NT2/D1 (cell line): ENCODE data around the gene ABCB1.

Source experiments
- DNase-seq: peaks from one replicate; pipeline ENCODE4 v3.0.0-alpha.2; 2011; ENCODE audit warnings: low read depth, low spot score
- H3K27me3 ChIP-seq: 2 replicates; pipeline ENCODE4 v1.6.0; 2011; ENCODE audit warnings: mild to moderate bottlenecking; ENCODE audit not compliant: insufficient read length, insufficient read depth
- H3K36me3 ChIP-seq: 2 replicates; pipeline ENCODE4 v1.6.1; 2011; ENCODE audit warnings: mild to moderate bottlenecking, low read length, mixed read lengths; ENCODE audit not compliant: insufficient read depth, insufficient read length
- H3K4me1 ChIP-seq: 2 replicates; pipeline ENCODE4 v1.5.1; 2011; ENCODE audit not compliant: insufficient read depth, insufficient read length
- H3K4me3 ChIP-seq: 2 replicates; pipeline ENCODE4 v1.5.1; 2011; ENCODE audit warnings: low read depth; ENCODE audit not compliant: insufficient read length
- H3K9ac ChIP-seq: 2 replicates; pipeline ENCODE4 v1.6.0; 2011; ENCODE audit warnings: low read depth; ENCODE audit not compliant: insufficient read length
- H3K9me3 ChIP-seq: 2 replicates; pipeline ENCODE4 v1.5.1; 2011; ENCODE audit warnings: mild to moderate bottlenecking, low read length; ENCODE audit not compliant: insufficient read depth
- SUZ12 ChIP-seq: IDR thresholded peaks from 2 replicates; pipeline ENCODE4 v1.6.1; 2011; ENCODE audit not compliant: insufficient read length, insufficient read depth; ENCODE audit errors: extremely low read depth
- YY1 ChIP-seq: IDR thresholded peaks from 2 replicates; pipeline ENCODE4 v1.6.1; 2011; ENCODE audit not compliant: insufficient read length, insufficient read depth
- ZNF274 ChIP-seq: IDR thresholded peaks from 2 replicates; pipeline ENCODE4 v1.6.1; 2011; ENCODE audit warnings: mild to moderate bottlenecking, low read depth, low read length

The ABCB1 gene

DNA sequence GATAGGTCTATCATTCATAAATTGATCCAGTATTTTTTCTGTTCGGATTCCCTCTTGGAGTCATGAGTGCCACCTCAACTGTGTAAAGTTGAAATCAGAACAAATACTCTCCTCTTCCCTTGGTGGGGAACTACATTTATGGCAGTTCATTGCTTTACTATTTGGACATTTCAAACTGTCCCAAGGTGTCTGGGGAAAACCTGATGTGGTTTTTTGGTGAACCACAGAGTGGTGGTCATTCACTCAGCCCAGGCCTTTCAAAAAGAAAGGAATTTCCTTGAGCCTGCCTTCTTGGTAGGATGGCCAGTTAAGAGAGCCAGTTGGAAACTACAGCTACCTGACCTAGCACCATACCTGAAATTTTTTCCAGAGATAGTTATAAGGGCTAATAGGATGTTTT is 59.0 kb downstream of the ABCB1 start:
- no peaks in the 10 kb centered on the region for H3K36me3 ChIP-seq
- DNase-seq, result no peak
- H3K9ac ChIP-seq, result no peak overlapping the region
- H3K4me3 ChIP-seq, result no peak overlapping the region
- TF ChIP-seq ZNF274 (no peak), SUZ12 (no peak), YY1 (no peak)
- H3K27me3 ChIP-seq, result no peaks in the 10 kb centered on the region
- H3K4me1 ChIP-seq, result no peaks in the 10 kb centered on the region
- H3K9me3 ChIP-seq, result no peaks in the 10 kb centered on the region

DNA sequence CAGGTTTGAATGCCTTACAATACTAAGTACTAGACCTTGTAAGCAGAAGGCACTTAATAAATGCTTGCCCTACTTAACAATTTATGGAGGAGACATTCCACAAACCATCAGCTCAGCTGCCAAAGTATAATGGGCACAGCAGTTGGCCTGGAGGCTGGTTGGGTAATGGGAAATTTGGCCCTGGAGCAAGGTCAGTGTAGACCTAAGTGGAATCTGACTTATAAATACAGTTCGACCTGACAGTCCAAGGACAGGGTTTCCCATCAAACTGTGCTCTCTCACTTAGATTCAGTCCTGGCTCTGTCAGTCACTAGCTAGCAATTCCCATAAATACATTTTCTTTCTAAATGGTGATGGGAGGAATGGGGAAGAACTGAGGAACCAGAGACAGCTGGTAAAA is 62.6 kb downstream of the ABCB1 start:
- TF ChIP-seq YY1, result no peak
- TF ChIP-seq SUZ12, result no peak
- TF ChIP-seq ZNF274, result no peak
- H3K27me3 ChIP-seq, result no peaks in the 10 kb centered on the region
- no peaks in the 10 kb centered on the region for H3K4me1 ChIP-seq
- no peak overlapping the region for H3K9ac ChIP-seq
- no peaks in the 10 kb centered on the region for H3K9me3 ChIP-seq
- H3K36me3 ChIP-seq, result no peaks in the 10 kb centered on the region
- no peak for DNase-seq
- no peak overlapping the region for H3K4me3 ChIP-seq

DNA sequence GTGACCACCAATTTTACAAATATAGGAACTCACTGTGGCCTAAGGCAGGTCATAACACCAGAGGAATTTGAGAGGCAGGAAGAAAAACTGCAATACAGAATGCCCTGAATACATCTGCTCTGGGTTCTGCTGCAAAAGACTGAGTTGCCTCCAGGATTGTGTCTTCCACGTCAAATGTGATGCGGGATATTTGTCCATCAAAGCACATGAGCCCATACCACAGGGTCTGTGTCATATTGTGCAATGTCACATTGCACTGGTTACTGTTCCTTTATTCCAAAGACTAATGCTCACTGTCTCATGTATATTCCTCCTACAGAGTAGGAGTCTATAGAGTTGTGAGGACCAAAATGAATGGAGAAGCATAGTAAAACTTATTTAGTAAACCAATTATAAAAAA is 66.6 kb downstream of the ABCB1 start:
- Histone ChIP-seq H3K4me1 (no peaks in the 10 kb centered on the region), H3K9ac (no peak overlapping the region), H3K9me3 (no peaks in the 10 kb centered on the region), H3K27me3 (no peaks in the 10 kb centered on the region), H3K4me3 (no peak overlapping the region), H3K36me3 (no peaks in the 10 kb centered on the region)
- DNase-seq, result no peak
- TF ChIP-seq ZNF274 (no peak), YY1 (no peak), SUZ12 (no peak)

DNA sequence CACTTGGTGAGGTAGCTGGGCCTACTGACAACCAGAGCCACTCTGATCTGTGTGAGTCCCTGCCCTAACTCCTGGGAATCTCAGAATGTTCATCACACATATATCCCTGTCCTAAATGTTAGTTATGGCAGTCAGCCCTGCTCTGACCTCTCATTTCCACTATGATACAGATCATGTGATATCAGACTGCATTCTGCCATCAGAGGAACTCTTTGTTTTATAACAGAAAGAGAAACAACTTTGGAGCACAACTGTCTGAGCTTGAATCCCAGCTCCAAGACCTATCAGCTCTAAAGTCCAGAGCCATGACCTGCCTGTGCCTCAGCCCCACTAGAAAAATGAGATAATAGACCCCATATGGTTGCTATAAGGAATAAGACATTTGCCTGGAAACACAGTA is 70.6 kb downstream of the ABCB1 start:
- TF ChIP-seq ZNF274 (no peak), SUZ12 (no peak), YY1 (no peak)
- Histone ChIP-seq H3K4me3 (no peak overlapping the region), H3K27me3 (no peaks in the 10 kb centered on the region), H3K9me3 (no peaks in the 10 kb centered on the region), H3K4me1 (no peaks in the 10 kb centered on the region), H3K9ac (no peak overlapping the region), H3K36me3 (no peaks in the 10 kb centered on the region)
- no peak for DNase-seq

DNA sequence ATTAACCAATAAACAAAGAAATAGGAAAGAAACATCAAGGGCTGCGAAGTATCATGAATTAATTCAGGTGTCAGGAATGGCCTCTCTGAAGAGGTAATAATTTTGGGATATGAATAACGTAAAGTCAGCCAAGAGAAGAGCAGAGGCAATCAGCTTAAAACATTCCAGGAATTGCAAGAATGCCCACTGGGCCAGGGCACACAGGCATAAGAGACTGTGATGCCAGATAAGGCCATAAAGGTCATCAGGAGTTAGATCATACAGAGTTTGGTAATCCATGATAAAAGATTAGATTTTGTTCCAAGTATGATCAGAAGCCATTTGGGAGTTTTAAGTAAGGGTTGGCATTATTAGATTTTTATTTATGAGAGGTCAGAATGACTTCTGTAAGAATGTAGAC is 72.0 kb downstream of the ABCB1 start:
- no peaks in the 10 kb centered on the region for H3K36me3 ChIP-seq
- H3K27me3 ChIP-seq, result no peaks in the 10 kb centered on the region
- H3K4me3 ChIP-seq, result no peak overlapping the region
- TF ChIP-seq SUZ12 (no peak), YY1 (no peak), ZNF274 (no peak)
- H3K4me1 ChIP-seq, result no peaks in the 10 kb centered on the region
- DNase-seq, result no peak
- no peak overlapping the region for H3K9ac ChIP-seq
- H3K9me3 ChIP-seq, result no peaks in the 10 kb centered on the region

DNA sequence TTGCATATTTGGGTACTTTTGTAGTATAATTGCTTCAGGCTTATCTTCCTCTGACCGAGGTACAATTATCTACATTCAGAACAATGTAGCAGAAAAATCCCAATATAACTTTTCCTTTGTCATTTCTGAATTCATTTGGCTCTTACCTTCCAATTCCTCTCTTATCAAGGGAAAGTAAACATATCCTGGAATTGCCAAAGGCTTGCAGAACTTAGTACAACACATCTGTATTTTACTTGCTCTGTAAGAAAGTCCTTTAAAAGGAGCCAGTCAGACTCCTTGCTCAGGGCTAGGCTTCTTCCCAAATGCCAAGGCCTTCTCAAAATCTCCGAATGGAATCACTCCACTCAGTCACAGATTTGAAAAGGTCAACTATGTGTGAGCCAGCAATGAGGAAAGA is 81.9 kb downstream of the ABCB1 start:
- Histone ChIP-seq H3K9me3 (no peaks in the 10 kb centered on the region), H3K36me3 (no peaks in the 10 kb centered on the region), H3K4me1 (peaks cover 2% of the 10 kb centered on the region), H3K4me3 (no peak overlapping the region), H3K9ac (no peak overlapping the region), H3K27me3 (no peaks in the 10 kb centered on the region)
- TF ChIP-seq YY1, result no peak
- no peak for TF ChIP-seq ZNF274
- no peak for TF ChIP-seq SUZ12
- no peak for DNase-seq

DNA sequence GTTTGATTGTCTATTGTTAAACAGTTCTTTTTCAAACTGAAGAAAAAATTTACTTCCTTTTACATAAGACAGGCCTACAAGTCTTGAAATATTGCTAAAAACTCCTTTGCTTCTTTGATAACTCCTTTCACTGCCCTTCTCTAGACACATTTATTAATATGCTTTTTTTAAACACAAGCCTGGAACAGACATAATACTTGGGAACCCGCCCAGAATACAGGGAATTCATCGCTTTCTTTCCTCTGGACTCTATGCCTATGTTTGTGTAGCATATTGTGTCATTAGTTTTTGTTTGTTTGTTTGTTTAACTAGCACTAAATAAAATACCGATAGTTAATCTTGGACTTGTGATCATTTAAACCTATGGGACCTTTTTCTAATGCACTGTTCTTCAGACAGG is 82.8 kb downstream of the ABCB1 start:
- DNase-seq, result no peak
- Histone ChIP-seq H3K4me3 (no peak overlapping the region), H3K9me3 (no peaks in the 10 kb centered on the region), H3K27me3 (no peaks in the 10 kb centered on the region), H3K36me3 (no peaks in the 10 kb centered on the region), H3K4me1 (peaks cover 2% of the 10 kb centered on the region), H3K9ac (no peak overlapping the region)
- TF ChIP-seq SUZ12, result no peak
- TF ChIP-seq ZNF274, result no peak
- no peak for TF ChIP-seq YY1
